MM.1S (cell line): Measurements from ENCODE around the gene SORL1.
A peak's percentile ranks its signal among the peaks of the same experiment; 100 is the strongest.

Experiments
- DNase-seq: peaks from one replicate; pipeline ENCODE4 v3.0.0-alpha.2; 2015
- H2AFZ ChIP-seq: fragments of 300-600 bp; sonication (generic); 2 replicates; pipeline ENCODE4 v1.6.0; 2016; ENCODE audit warnings: antibody characterized with exemption, low read length
- H3F3A ChIP-seq: fragments of 300-600 bp; sonication (generic); 2 replicates; pipeline ENCODE4 v1.6.1; 2016; ENCODE audit warnings: mild to moderate bottlenecking, antibody characterized with exemption, low read length, moderate library complexity, mixed read lengths; ENCODE audit not compliant: insufficient read depth
- H3K27ac ChIP-seq: fragments of 300-600 bp; sonication (generic); 2 replicates; pipeline ENCODE4 v1.5.1; 2016; ENCODE audit warnings: mild to moderate bottlenecking, low read length
- H3K27me3 ChIP-seq: fragments of 300-600 bp; sonication (generic); replicated peaks from 2 replicates; pipeline ENCODE4 v1.6.0; 2016; ENCODE audit warnings: low read length; ENCODE audit not compliant: insufficient read depth
- H3K36me3 ChIP-seq: fragments of 300-600 bp; sonication (generic); replicated peaks from 2 replicates; pipeline ENCODE4 v1.6.1; 2016; ENCODE audit warnings: mild to moderate bottlenecking, low read length, mixed read lengths; ENCODE audit not compliant: insufficient read depth
- H3K4me1 ChIP-seq: fragments of 300-600 bp; sonication (generic); 2 replicates; pipeline ENCODE4 v1.6.1; 2016; ENCODE audit warnings: low read length, mixed read lengths
- H3K4me2 ChIP-seq: fragments of 300-600 bp; sonication (generic); 2 replicates; pipeline ENCODE4 v1.6.0; 2016; ENCODE audit warnings: low read depth, low read length
- H3K4me3 ChIP-seq: fragments of 300-600 bp; sonication (generic); 2 replicates; pipeline ENCODE4 v1.5.1; 2016; ENCODE audit warnings: low read length, mixed read lengths
- H3K79me2 ChIP-seq: fragments of 300-600 bp; sonication (generic); 2 replicates; pipeline ENCODE4 v1.6.1; 2016; ENCODE audit warnings: mixed run types, low read length, mixed read lengths
- H3K9ac ChIP-seq: fragments of 300-600 bp; sonication (generic); 2 replicates; pipeline ENCODE4 v1.6.1; 2016; ENCODE audit warnings: low read length, mixed read lengths
- H3K9me2 ChIP-seq: fragments of 300-600 bp; sonication (generic); replicated peaks from 2 replicates; pipeline ENCODE4 v1.6.1; 2016; ENCODE audit warnings: mild to moderate bottlenecking, low read length, mixed read lengths; ENCODE audit not compliant: insufficient read depth
- H3K9me3 ChIP-seq: fragments of 300-600 bp; sonication (generic); replicated peaks from 2 replicates; pipeline ENCODE4 v1.6.1; 2016; ENCODE audit warnings: mild to moderate bottlenecking, low read length, mixed read lengths; ENCODE audit not compliant: insufficient read depth
- H4K20me1 ChIP-seq: fragments of 300-600 bp; sonication (generic); 2 replicates; pipeline ENCODE4 v1.6.1; 2016; ENCODE audit warnings: mild to moderate bottlenecking, low read length, moderate library complexity, mixed read lengths; ENCODE audit not compliant: insufficient read depth
- EZH2 ChIP-seq: fragments of 300-600 bp; sonication (generic); optimal IDR thresholded peaks from 2 replicates; pipeline ENCODE3; 2017; ENCODE audit warnings: low read depth, mild to moderate bottlenecking, antibody characterized with exemption, low read length, mixed read lengths
- EZH2phosphoT487 ChIP-seq: fragments of 300-600 bp; sonication (generic); IDR thresholded peaks from 2 replicates; pipeline ENCODE4 v1.6.1; 2018; ENCODE audit warnings: antibody characterized with exemption, low read length
- TF ChIP-seq, protein P1 (sequence below): fragments of 300-600 bp; sonication (generic); IDR thresholded peaks from 2 replicates; pipeline ENCODE4 v1.5.1; 2016; ENCODE audit warnings: antibody characterized with exemption, low read length, mixed read lengths

The SORL1 gene

DNA sequence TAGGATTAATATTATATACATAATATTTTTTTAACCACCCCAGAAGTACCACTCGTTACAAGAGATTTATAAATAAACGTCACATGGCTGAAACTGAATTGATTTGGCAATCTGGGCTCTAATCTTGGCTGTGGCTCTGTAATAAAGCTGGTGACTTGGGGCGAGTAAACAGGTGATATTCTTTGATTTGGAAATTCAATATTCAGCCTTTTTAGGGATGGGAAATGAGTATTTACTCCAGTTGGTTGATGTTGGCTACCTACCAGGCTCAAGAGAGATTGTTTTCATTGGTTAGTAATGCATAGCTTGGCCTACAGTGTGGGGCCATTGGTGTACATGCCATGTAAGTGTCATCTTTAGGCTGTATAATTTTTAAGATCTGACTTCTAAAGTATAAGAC is 118.3 kb downstream of the SORL1 start:
- Histone ChIP-seq H3K9me3 (no peaks in the 10 kb centered on the region), H2AFZ (no peak overlapping the region), H4K20me1 (no peaks in the 10 kb centered on the region), H3K9ac (no peak overlapping the region), H3K27me3 (peaks cover 24% of the 10 kb centered on the region), H3K27ac (no peak overlapping the region), H3K4me2 (0 out of 2 replicates have a peak overlapping the region, but pooled peaks have one; percentile 27), H3K36me3 (no peaks in the 10 kb centered on the region), H3K79me2 (no peaks in the 10 kb centered on the region), H3K9me2 (no peaks in the 10 kb centered on the region), H3K4me3 (no peak overlapping the region), H3F3A (0 out of 2 replicates have a peak, but pooled peaks cover 5% of the 10 kb centered on the region), H3K4me1 (peaks cover 6% of the 10 kb centered on the region; the same call in 1 of the 2 replicates)
- TF ChIP-seq, protein P1, sequence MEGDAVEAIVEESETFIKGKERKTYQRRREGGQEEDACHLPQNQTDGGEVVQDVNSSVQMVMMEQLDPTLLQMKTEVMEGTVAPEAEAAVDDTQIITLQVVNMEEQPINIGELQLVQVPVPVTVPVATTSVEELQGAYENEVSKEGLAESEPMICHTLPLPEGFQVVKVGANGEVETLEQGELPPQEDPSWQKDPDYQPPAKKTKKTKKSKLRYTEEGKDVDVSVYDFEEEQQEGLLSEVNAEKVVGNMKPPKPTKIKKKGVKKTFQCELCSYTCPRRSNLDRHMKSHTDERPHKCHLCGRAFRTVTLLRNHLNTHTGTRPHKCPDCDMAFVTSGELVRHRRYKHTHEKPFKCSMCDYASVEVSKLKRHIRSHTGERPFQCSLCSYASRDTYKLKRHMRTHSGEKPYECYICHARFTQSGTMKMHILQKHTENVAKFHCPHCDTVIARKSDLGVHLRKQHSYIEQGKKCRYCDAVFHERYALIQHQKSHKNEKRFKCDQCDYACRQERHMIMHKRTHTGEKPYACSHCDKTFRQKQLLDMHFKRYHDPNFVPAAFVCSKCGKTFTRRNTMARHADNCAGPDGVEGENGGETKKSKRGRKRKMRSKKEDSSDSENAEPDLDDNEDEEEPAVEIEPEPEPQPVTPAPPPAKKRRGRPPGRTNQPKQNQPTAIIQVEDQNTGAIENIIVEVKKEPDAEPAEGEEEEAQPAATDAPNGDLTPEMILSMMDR, result no peak
- TF ChIP-seq EZH2, result no peak
- no peak for TF ChIP-seq EZH2phosphoT487
- no peak for DNase-seq

DNA sequence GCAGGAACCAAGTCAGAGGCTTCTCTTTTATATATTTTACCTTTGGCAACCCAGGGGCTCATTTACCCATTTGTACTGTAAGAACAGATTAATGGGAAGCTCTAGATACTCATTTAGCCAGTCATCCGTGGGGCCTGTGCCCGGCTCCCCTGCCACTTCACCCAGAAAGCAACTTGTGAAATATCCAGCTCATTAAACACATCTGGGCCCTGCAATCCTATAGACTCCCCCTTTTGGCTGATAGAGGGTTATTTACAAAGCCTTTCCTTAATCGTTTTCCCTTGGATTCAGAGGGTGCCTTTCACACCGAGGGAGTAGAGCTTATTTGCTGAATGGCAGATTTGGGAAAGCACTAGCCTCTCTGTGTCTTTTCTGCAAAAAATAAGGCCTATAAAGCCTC is 119.4 kb downstream of the SORL1 start:
- Histone ChIP-seq H3K36me3 (no peaks in the 10 kb centered on the region), H3K9ac (no peak overlapping the region), H4K20me1 (no peaks in the 10 kb centered on the region), H3F3A (0 out of 2 replicates have a peak, but pooled peaks cover 5% of the 10 kb centered on the region), H3K4me1 (peaks cover 6% of the 10 kb centered on the region; the same call in 1 of the 2 replicates), H3K4me3 (no peak overlapping the region), H3K27ac (no peak overlapping the region), H2AFZ (no peak overlapping the region), H3K79me2 (no peaks in the 10 kb centered on the region), H3K9me2 (no peaks in the 10 kb centered on the region), H3K9me3 (no peaks in the 10 kb centered on the region), H3K4me2 (no peak overlapping the region), H3K27me3 (peaks cover 24% of the 10 kb centered on the region)
- no peak for DNase-seq
- TF ChIP-seq EZH2phosphoT487 (no peak), EZH2 (no peak)
- TF ChIP-seq, protein P1, result no peak

DNA sequence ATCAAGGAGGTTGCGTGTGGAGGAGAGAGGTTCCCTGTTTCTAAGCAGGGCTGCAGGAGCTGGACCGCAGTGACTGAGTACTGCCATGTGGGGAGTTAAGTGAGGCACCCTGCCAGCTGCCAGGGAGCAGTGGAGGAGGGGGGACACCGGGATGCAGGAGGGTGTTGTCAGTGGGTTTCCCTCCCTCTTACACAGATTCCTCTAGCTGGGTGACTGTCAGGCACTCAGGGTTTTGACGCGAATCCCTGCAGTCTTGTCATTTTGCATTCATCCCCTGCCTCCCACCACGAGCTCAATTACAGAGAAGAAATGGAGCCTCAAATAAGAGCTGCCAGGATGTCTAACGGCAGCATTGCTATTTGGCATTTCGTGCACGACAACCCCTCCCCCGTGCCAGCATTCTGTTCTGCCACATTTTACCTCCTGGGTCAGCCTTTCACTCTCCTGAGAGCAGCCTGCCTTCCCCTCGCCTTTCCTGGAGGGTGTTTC is 120.5 kb downstream of the SORL1 start:
- H3K27ac ChIP-seq, result no peak overlapping the region
- TF ChIP-seq EZH2 (no peak), EZH2phosphoT487 (no peak)
- TF ChIP-seq, protein P1, result no peak
- H2AFZ ChIP-seq, result no peak overlapping the region
- no peaks in the 10 kb centered on the region for H3K9me3 ChIP-seq
- no peaks in the 10 kb centered on the region for H3K9me2 ChIP-seq
- no peak overlapping the region for H3K4me3 ChIP-seq
- H3K79me2 ChIP-seq, result no peaks in the 10 kb centered on the region
- no peak overlapping the region for H3K9ac ChIP-seq
- DNase-seq, result no peak
- no peaks in the 10 kb centered on the region for H4K20me1 ChIP-seq
- no peaks in the 10 kb centered on the region for H3K36me3 ChIP-seq
- peaks cover 22% of the 10 kb centered on the region for H3K27me3 ChIP-seq
- 0 out of 2 replicates have a peak, but pooled peaks cover 5% of the 10 kb centered on the region for H3F3A ChIP-seq
- H3K4me1 ChIP-seq, result peaks cover 6% of the 10 kb centered on the region; the same call in 1 of the 2 replicates
- no peak overlapping the region for H3K4me2 ChIP-seq
